Non-pigmented ciliary epithelial cell (primary cell): Measurements from ENCODE around the gene PADI4.
A peak's percentile ranks its signal among the peaks of the same experiment; 100 is the strongest.

Experiments
- DNase-seq: peaks from one replicate; pipeline ENCODE4 v3.0.0-alpha.2; 2010; ENCODE audit warnings: low read depth

Gene PADI4

GRCh38 chr1:17286646-17287045 is 21.4 kb upstream of the PADI4 start:
- no peak for DNase-seq

GRCh38 chr1:17287130-17287776 is 20.7 kb upstream of the PADI4 start:
- DNase-seq = peak; percentile 27

GRCh38 chr1:17289721-17290120 is 18.3 kb upstream of the PADI4 start:
- peak; percentile 11 for DNase-seq

GRCh38 chr1:17290553-17290952 is 17.4 kb upstream of the PADI4 start:
- no peak for DNase-seq

- DNase-seq = no peak
These were observed 15.5 kb upstream of the PADI4 start for GRCh38 chr1:17292299-17293160.

- DNase-seq = no peak
These were observed 14.1 kb upstream of the PADI4 start for GRCh38 chr1:17293681-17294425.

GRCh38 chr1:17295292-17295691 is 12.7 kb upstream of the PADI4 start:
- no peak for DNase-seq

- DNase-seq = no peak
These were observed 11.9 kb upstream of the PADI4 start for GRCh38 chr1:17296086-17296485.

- DNase-seq = no peak
These were observed 10.0 kb upstream of the PADI4 start for GRCh38 chr1:17297991-17298390.

GRCh38 chr1:17301767-17302166 is 6.2 kb upstream of the PADI4 start:
- DNase-seq = no peak

GRCh38 chr1:17304151-17304825 is 3.7 kb upstream of the PADI4 start:
- DNase-seq = no peak

GRCh38 chr1:17304826-17305175 is 3.2 kb upstream of the PADI4 start:
- no peak for DNase-seq

GRCh38 chr1:17305576-17306095 is 2.4 kb upstream of the PADI4 start:
- DNase-seq = no peak

GRCh38 chr1:17306407-17306806 is 1.6 kb upstream of the PADI4 start:
- DNase-seq = no peak

GRCh38 chr1:17306921-17307320 is 1.1 kb upstream of the PADI4 start:
- DNase-seq = no peak

- DNase-seq = no peak
These were observed 668 bp upstream of the PADI4 start for GRCh38 chr1:17307329-17307728.

- DNase-seq = no peak
These were observed 596 bp downstream of the PADI4 start for GRCh38 chr1:17308593-17308992.

GRCh38 chr1:17309426-17310067 is 1.6 kb downstream of the PADI4 start:
- no peak for DNase-seq

GRCh38 chr1:17310068-17310640 is 2.2 kb downstream of the PADI4 start:
- no peak for DNase-seq

GRCh38 chr1:17313530-17314309 is 5.7 kb downstream of the PADI4 start:
- DNase-seq = no peak
